Measurements from ENCODE around the gene INAFM2. TPM values are rescaled to one million over a fixed set of nuclear protein-coding genes. Genes with fewer than 3 reads are reported as not detected.

The INAFM2 gene
- total RNA-seq, 4 donors from 2014 or later: 13.8 to 25.9 (median 20.5) TPM

- peak within 1 kb of the TSS; percentile 25 to 55 (median 40) for H3K4me3 ChIP-seq
- H3K36me3 ChIP-seq: peaks cover 0 to 13% (median 0%) of the 10 kb centered on the region in 3 donors
- H3K27ac ChIP-seq: peak within 1 kb of the TSS; percentile 85 to 98 (median 92)
- H3K9me3 ChIP-seq: no peaks in the 10 kb centered on the region
- peak; percentile 84 to 90 for DNase-seq (ENCODE audit: low spot score in 2 of 2)
- H3K4me1 ChIP-seq: peaks cover 0 to 99% (median 55%) of the 10 kb centered on the region in 4 donors
- H3K27me3 ChIP-seq: no peaks in the 10 kb centered on the region
- TF ChIP-seq POLR2A (IDR thresholded peaks at IDR 0.05) (peak; percentile 72 to 73), EP300 (IDR thresholded peaks at IDR 0.05) (peak; percentile 84 to 91)
- TF ChIP-seq, protein P1, sequence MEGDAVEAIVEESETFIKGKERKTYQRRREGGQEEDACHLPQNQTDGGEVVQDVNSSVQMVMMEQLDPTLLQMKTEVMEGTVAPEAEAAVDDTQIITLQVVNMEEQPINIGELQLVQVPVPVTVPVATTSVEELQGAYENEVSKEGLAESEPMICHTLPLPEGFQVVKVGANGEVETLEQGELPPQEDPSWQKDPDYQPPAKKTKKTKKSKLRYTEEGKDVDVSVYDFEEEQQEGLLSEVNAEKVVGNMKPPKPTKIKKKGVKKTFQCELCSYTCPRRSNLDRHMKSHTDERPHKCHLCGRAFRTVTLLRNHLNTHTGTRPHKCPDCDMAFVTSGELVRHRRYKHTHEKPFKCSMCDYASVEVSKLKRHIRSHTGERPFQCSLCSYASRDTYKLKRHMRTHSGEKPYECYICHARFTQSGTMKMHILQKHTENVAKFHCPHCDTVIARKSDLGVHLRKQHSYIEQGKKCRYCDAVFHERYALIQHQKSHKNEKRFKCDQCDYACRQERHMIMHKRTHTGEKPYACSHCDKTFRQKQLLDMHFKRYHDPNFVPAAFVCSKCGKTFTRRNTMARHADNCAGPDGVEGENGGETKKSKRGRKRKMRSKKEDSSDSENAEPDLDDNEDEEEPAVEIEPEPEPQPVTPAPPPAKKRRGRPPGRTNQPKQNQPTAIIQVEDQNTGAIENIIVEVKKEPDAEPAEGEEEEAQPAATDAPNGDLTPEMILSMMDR (IDR thresholded peaks at IDR 0.05): peak in 1 of 5 experiments; percentile 26
- 14 to 15% methylated on average over 13 to 17 of the region's 17 CpGs for WGBS, 2 donors
These were observed 17.4 kb downstream of the INAFM2 start, which contains the start of gene CCDC9B for GRCh38 chr15:40340740-40341400. Gene CCDC9B (minus strand): TSS chr15:40340939. CDS start chr15:40340819, 120 bp downstream.

DNA sequence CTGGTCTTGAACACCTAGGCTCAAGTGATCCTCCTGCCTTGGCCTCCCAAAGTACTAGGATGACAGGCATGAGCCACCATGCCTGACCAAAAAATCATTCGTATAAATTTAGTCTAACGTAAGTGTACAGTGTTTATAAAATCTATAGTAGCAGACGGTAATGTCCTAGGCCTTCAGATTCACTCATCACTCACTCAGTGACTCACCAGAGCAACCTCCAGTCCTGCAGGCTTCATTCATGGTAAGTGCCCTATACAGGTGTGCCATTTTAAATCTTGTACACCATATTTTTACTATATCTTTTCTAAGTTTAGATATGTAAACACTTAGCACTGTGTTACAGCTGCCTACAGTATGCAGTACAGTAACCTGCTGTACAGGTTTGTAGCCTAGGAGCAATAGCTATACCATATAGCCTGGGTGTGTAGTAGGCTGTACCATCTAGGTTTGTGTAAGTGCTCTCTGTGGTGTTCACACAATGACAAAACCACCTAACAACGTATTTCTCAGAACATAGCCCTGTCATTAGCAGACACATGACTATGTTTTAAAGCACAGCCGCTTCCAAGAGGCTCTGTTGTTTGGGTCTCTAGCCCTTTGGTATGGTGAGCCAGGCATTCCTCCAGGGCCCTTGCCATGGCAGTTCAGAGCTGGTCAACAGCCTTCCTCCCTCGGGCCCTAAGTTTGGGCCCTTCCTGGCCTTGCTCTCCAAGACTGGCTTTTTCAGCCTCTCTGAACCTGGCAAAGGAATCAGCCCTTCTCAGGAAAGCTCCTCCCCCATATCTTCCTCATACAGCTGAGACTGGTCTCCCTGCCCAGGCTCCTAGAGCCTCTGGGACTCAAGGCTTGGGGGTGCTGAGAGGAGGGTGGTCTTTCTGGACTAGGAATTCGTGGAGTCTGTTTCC, 19.2 kb downstream of the INAFM2 start:
- H3K9me3 ChIP-seq: no peaks in the 10 kb centered on the region
- peak overlapping the region in 3 of 4 donors; percentile 46 to 97 (median 55) for H3K27ac ChIP-seq
- no peak for TF ChIP-seq POLR2A (IDR thresholded peaks at IDR 0.05)
- no peak for TF ChIP-seq EP300 (IDR thresholded peaks at IDR 0.05)
- TF ChIP-seq, protein P1 (IDR thresholded peaks at IDR 0.05): no peak
- peaks cover 0 to 93% (median 45%) of the 10 kb centered on the region in 4 donors for H3K4me1 ChIP-seq
- no peak for DNase-seq (ENCODE audit: low spot score in 2 of 2)
- no peaks in the 10 kb centered on the region for H3K27me3 ChIP-seq
- H3K4me3 ChIP-seq: no peak overlapping the region
- H3K36me3 ChIP-seq: no peaks in the 10 kb centered on the region
- 59 to 74% methylated on average over 7 of the region's 7 CpGs for WGBS, 2 donors

GRCh38 chr15:40343512-40343911, 20.0 kb downstream of the INAFM2 start:
- Histone ChIP-seq H3K4me3 (no peak overlapping the region), H3K4me1 (peaks cover 0 to 85% (median 37%) of the 10 kb centered on the region in 4 donors), H3K27me3 (no peaks in the 10 kb centered on the region), H3K9me3 (no peaks in the 10 kb centered on the region), H3K27ac (peak overlapping the region in 3 of 4 donors; percentile 46 to 97 (median 55)), H3K36me3 (no peaks in the 10 kb centered on the region)
- no peak for DNase-seq (ENCODE audit: low spot score in 2 of 2)
- WGBS, 2 donors: 60 to 64% methylated on average over 10 of the region's 10 CpGs
- TF ChIP-seq, protein P1 (IDR thresholded peaks at IDR 0.05): no peak
- TF ChIP-seq EP300 (IDR thresholded peaks at IDR 0.05): no peak
- TF ChIP-seq POLR2A (IDR thresholded peaks at IDR 0.05): no peak

- Histone ChIP-seq H3K4me3 (no peak overlapping the region), H3K4me1 (peaks cover 0 to 78% (median 30%) of the 10 kb centered on the region in 4 donors), H3K27ac (peak overlapping the region in 1 of 4 donors; percentile 97), H3K9me3 (no peaks in the 10 kb centered on the region), H3K27me3 (no peaks in the 10 kb centered on the region), H3K36me3 (no peaks in the 10 kb centered on the region)
- TF ChIP-seq, protein P1 (IDR thresholded peaks at IDR 0.05): no peak
- no peak for TF ChIP-seq POLR2A (IDR thresholded peaks at IDR 0.05)
- no peak for TF ChIP-seq EP300 (IDR thresholded peaks at IDR 0.05)
- 37 to 55% methylated on average over 5 to 6 of the region's 6 CpGs for WGBS, 2 donors
- no peak for DNase-seq (ENCODE audit: low spot score in 2 of 2)
These were observed 20.7 kb downstream of the INAFM2 start for GRCh38 chr15:40344217-40344616.

Measured in tibial nerve (tissue), 4 donors.